GM18520 (cell line): ENCODE measurements around the gene CRELD1.
A peak's percentile ranks its signal among the peaks of the same experiment; 100 is the strongest.
"Not testable (repeated sequence)": the region's sequence is repeated elsewhere in the genome, so short reads cannot be mapped to it uniquely, and the experiment has no call there.

ENCODE experiments used
- ATAC-seq: cut with Tn5 transposase; IDR thresholded peaks from one replicate; pipeline ENCODE4 v1.9.1; 2021; ENCODE audit not compliant: unreplicated experiment

Gene CRELD1

DNA sequence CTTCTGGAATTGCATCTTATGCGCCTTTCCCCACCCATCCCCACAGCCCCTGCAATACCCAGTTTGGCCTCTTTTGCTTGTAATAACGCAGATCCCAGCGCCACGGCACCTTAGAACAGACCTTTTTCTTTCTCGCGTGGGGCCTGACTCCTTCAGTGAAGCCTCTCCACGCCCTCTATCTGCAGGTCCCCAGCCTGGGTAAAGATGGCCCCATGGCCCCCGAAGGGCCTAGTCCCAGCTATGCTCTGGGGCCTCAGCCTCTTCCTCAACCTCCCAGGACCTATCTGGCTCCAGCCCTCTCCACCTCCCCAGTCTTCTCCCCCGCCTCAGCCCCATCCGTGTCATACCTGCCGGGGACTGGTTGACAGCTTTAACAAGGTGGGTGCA is 594 bp downstream of the CRELD1 start:
- ATAC-seq = no peak

DNA sequence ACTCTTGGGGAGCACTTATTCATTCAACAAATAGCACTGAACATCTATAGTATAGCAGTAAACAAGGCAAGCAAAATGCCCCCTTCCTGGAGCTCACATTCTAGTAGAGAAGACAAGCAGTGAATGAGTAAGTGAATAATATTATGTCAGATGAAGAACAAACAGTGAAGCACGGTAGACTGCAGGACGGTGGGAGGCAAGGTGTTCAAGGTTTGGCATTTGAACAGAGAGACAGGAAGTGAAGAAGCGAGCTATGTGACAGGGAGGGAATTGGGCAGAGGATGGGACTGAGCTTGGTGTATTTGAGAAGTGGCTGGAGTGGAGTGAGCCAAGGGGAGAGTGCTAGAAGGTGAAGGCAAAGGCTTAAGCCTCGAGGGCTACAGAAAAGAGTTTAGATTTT is 1.4 kb downstream of the CRELD1 start:
- no peak for ATAC-seq

GRCh38 chr3:9935966-9936510 is 2.4 kb downstream of the CRELD1 start:
- ATAC-seq = no peak

DNA sequence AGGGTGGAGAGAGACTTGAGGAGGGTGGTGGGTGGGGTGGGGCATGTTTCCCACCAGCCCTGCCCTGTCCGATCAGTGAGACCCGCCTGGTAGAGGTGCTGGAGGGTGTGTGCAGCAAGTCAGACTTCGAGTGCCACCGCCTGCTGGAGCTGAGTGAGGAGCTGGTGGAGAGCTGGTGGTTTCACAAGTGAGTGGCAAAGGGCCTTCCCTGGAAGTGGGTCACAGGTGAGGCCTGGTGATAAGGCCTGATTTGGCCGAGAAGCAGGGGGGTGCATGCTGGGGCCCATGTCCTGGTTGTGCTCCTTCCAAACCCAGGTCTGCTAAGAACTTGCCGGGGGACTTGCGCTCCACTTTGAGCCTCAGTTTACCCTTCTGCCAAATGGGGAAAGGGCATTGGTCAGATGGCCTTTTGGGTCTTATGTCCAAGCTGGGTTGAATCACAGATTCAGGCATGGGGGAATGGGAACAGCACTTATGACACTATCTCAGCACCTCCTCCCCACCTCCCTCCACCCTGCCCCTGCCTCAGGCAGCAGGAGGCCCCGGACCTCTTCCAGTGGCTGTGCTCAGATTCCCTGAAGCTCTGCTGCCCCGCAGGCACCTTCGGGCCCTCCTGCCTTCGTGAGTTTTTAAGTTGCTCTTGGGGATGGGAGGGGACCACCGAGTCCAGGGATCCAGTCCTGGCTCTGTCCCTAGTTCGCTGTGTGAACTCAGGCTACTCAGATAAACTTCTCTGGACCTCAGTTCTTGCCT is 4.0 kb downstream of the CRELD1 start:
- no peak for ATAC-seq

DNA sequence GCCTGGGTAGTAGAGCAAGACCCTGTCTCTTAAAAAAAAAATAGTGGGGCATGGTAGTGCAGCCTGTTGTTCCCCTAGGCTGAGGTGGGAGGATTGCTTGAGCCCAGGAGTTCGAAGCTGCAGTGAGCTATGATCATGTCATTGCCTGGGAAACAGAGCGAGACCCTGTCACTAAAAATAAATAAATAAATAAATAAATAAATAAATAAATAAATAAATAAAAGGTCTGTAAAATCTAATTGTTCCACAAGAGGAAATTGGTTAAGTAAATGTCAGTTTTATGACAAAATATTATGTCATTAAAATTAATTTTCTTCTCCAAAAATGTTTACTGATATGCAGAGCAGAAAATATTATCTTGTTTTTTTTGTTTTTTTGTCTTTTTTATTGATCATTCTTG is 5.3 kb downstream of the CRELD1 start:
- no peak for ATAC-seq

- not testable (repeated sequence) for ATAC-seq
Measured at GRCh38 chr3:9939906-9940305, 6.3 kb downstream of the CRELD1 start.

- no peak for ATAC-seq
Measured at GRCh38 chr3:9940746-9941145, 7.1 kb downstream of the CRELD1 start.

GRCh38 chr3:9942164-9942563 is 8.5 kb downstream of the CRELD1 start:
- no peak for ATAC-seq

DNA sequence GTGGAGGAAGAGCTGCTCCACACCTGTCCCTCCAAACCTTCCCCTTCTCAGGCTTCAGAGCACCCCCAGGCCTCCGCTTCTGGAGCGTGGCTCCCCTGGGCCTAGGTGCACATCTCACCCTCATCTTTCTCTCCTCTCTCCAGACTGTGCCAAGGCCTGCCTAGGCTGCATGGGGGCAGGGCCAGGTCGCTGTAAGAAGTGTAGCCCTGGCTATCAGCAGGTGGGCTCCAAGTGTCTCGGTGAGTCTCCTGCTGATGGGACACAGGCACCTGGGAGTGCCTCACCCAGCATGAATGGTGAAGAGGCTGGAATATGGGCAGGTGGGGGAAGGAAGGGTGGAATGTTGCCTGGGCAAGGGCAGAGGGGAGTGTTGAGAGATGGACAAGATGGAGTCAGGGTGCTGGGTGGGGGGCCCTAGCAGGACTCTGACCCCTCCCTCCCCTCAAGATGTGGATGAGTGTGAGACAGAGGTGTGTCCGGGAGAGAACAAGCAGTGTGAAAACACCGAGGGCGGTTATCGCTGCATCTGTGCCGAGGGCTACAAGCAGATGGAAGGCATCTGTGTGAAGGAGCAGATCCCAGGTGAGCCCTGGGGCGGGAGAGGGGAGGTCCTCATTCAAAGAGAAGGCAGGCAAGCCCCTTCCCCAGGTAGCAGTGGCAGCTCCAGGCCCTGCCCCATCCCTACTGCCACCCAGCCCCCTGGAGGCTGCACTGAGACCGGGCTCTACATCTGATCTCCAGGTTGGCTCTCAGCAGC is 9.5 kb downstream of the CRELD1 start:
- ATAC-seq = no peak

GRCh38 chr3:9944271-9944670 is 10.6 kb downstream of the CRELD1 start:
- ATAC-seq = no peak

DNA sequence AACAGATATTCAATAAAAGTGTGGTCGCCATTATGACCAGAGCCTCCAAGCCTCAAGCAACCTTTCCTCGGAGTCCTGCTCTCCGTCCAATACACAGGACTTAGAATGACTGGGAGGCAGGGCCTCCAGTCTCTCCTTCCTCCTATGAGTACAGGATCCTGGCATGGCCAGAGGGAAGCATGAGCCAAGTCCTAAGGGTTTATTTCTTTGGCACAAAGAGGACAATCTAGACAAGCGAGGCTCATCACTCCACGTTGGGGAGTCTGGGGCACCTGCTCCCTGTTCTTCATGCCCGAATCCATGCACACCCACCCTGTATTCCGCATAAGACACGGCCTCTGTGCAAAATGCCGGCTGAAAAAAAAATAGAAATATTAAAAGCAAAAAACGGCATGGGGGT is 11.7 kb downstream of the CRELD1 start:
- no peak for ATAC-seq

- ATAC-seq = peak; percentile 52
Measured at GRCh38 chr3:9946112-9947024, 12.7 kb downstream of the CRELD1 start.

- no peak for ATAC-seq
Measured at GRCh38 chr3:9947025-9947995, 13.7 kb downstream of the CRELD1 start.

DNA sequence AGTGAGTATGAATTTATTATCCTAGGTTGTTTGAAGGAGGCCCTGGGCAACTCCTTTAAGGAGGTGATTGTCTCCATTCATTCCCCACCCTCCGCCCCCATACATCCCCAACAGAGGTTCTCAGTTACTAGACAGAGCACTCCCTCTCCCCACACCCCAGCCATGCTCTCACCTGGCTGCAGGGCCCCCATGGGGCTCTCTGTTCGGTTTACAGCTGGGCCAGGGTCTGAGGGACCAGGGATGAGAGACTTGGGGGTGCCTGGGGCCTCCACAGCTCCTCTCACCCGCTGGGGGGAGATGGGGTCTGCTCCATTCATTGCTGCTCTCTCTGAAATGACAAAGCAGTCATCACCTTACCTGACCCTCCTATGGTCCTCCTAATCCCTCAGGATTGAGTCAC is 15.0 kb downstream of the CRELD1 start:
- no peak for ATAC-seq

GRCh38 chr3:9949115-9949514 is 15.5 kb downstream of the CRELD1 start:
- no peak for ATAC-seq

DNA sequence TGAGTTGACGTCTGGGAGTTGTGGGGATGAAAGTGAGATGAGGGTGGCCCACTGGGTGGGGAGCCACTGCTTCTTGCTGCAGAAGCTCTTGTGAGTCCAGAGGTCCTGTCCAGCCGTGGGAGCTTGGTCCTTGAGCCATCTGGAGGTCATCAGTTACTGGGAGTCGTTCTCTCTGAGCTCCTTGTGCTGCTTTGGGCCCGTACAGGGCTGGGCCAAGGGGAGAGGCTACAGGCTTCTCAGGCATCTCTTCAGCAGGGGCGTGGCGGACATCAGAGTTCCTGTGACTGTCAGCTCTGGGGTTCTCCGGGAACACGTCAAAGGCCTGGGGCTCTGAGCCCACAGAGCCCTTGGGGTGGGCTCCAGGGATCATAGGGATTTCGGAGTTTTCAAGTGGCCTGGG is 16.0 kb downstream of the CRELD1 start:
- ATAC-seq = no peak

GRCh38 chr3:9951126-9951525 is 17.5 kb downstream of the CRELD1 start:
- ATAC-seq = no peak

DNA sequence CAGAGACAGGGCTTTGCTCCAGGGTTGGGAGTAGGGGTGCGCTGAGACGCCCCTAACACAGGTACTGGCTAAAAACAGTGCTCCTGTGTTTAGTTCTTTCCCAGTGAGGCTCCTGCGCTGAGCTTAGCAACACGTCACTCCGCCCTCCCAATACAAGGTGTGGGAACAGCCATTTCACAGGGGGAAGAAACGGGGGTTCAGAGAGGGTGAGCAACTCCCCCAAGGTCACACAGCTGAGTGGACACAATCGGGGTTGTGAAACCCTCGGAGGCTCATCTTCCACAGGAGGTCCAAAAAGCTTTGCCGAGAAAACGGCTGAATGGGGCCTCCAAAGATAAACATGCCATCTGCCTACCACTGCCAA is 17.9 kb downstream of the CRELD1 start:
- ATAC-seq = no peak

GRCh38 chr3:9951962-9952805 is 18.6 kb downstream of the CRELD1 start, which contains the start of gene PRRT3:
Gene PRRT3 (minus strand): TSS chr3:9952408. CDS start chr3:9950115, 2,293 bp downstream.
- peak; percentile 59 for ATAC-seq
